ENCODE measurements around the gene ZNF805. TPM values are rescaled to one million over a fixed set of nuclear protein-coding genes. Genes with fewer than 3 reads are reported as not detected.
"Not testable (repeated sequence)": the region's sequence is repeated elsewhere in the genome, so short reads cannot be mapped to it uniquely, and the experiment has no call there.

ZNF805 gene
- 10 to 100 TPM in 1 of 2 donors, 1 to 10 TPM in 1; 9.5 to 10.4 TPM for total RNA-seq
- long read RNA-seq, partial matches to known transcripts: 0 of 2 reads
- long read RNA-seq, other reads (novel, unspliced or antisense): 0 of 2 reads

DNA sequence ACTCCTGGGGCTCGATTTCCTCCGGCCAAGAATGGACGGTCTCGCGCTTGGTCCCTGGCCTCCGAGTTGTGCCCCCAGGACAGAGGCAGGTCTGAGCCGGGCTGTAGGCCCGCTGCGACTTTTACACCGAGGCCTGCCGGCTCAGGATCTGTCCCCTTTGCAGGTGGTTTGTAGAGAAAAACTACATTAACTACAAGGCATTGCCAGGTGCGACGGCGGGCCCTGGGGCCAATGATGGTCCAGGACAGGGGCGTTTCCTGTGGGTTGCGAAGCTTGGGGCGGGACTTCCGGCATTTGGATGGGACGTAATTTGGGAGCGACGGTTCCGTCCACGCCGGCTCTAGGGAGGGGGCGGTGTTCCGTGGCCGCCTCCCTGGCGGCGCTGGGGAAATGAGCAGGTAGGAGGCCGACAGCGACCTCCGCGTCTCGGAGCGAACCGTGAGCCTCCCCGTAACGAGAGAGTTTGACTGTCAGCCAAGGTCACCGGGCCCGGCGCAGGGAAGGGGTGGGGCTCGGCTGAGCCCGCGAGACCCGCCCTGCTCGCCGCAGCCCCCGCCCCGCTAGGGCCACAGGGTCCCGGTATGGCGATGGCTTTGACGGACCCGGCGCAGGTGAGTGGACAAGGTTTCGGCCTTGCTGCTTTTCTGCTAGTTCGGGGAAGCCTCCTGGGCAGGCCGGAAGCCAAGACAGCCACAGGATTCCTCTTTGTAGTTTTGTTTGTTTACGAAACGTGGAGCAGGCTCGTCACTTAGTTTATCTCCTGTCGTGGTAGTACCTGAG lies at the start of gene ZNF805:
Gene ZNF805 (plus strand): TSS at position 322 of the 780 bp plus-strand sequence. CDS start 260 bp downstream, at position 582.
- intact Hi-C loops (cut with DNase I, micrococcal nuclease): loop anchor here in 1 of 2 donors (5.0 kb wide), 1 partner anchor 42 kb away; the partner anchor contains the start of gene ZNF460
- DNase-seq (peak; percentile 97 to 98), ATAC-seq (peak; percentile 99)

DNA sequence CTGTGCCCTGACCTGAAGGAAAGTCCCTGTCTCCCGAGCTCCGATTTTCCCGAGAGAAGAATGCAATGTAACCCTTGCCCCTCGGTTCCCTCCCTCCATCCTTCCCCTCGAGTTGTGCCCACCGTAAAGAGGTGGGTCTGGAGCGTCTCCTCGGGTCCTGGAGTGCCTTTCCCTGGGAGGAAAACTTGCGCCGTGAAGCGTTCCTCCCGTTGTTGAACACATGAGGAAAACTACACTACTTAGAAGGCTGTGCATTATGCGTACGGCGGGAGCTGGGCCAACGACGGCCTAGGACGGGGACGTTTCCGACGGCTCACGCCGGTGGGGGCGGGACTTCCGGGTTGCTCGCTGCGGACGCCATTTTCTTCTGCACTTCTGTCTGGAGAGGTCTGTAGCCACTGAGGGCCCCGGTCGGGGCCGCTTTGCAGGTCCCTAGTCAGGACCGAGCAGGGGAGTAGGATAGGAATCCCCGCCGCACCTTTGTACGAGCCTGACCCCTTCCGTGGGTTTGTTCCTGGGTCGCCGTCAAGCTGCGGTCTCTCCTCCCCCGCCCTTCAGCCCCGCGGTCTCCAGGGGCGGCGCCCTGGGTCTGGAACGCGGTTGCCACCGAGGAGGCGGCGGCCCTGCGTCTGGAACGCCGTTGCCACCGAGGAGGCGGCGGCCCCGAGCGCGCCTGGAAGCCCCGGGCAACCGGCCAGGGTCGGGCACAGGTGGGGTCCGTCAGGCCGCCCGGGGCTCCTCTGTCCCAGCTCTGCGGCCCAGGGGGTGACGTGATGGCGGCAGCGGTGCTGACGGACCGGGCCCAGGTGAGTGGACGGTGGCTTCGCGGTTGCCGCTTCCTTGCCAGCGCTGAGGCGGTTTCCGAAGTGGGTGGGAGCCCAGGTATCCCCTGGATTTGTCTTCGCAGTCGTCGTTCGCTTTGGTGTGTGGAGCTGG lies 49.0 kb upstream of the ZNF805 start, which contains the start of gene ZNF264:
Gene ZNF264 (plus strand): TSS at position 360 of the 936 bp plus-strand sequence. CDS start 414 bp downstream, at position 774.
- ATAC-seq (peak; percentile 99), DNase-seq (peak; percentile 91 to 95)
- intact Hi-C loops (cut with DNase I, micrococcal nuclease): no loop called here

DNA sequence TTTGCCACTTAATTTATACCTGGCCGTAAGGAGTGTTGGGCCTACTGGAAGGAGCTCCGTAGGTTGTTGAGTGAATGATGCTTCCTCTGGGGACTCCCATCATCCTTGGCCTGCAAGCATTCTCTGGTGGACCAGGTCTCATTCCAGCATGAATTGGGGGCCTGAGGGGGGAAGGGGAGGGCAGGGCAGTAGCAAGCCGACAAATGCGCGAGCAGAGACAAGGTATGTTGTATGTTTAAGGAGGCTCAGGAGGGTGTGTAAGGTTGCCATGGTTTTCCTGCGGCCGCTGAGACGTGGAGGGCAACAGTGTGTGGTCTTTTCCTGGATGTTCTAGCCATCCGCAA lies 48.4 kb upstream of the ZNF805 start:
- intact Hi-C loops (cut with DNase I, micrococcal nuclease): no loop called here
- ATAC-seq (no peak), DNase-seq (no peak)

DNA sequence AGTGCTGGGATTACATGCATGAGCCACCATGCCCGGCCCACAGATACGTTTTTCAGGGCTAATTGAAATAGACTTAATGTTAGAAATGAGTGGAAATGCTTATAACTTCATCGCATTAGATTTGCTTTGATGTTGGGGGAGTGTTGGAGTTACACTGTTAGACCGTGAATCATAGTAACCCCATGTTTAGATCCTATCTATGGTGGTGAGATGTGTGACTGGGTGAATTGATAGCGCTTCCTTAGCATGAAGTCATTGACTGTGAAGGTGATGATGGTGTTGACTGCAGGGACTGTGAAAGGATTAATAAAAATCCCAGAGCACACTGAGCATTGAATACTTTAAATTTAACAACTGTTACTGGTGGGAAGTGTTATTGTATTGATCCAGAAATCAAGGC lies 47.4 kb upstream of the ZNF805 start:
- intact Hi-C loops (cut with DNase I, micrococcal nuclease): no loop called here
- DNase-seq (no peak), ATAC-seq (no peak)

DNA sequence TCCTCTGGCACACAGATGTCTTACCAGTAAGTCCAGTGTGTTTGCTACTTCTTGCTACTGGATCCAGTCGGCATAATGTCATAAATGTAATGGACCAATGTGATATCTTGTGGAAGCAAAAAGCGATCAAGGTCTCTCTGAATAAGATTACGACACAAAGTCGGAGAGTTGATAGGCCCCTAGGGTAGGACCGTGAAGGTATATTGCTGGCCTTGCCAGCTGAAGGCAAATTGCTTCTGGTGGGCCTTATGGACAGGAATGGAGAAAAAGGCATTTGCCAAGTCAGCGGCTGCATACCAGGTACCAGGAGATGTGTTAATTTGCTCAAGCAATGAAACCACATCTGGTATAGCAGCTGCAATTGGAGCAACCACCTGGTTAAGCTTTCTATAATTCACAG lies 42.6 kb upstream of the ZNF805 start:
- intact Hi-C loops (cut with DNase I, micrococcal nuclease); DNase-seq; ATAC-seq: not testable (repeated sequence)

DNA sequence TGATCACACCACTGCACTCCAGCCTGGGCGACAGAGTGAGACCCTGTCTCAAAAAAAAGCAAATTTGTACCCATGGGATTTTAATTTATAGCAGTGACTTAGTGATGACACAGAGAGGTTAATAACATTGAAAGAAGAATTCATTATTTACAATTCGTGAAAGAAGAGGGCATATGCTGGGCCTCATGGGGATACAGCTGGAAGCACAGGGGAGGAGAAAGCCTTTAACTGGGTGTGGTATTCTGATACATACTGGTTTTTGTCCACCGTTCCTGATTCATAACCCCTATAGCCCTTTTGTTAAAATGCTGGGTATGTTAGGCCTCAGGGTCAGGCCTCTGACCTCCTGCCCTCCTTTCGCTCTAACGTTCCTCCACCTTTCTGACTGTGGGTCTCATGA lies 38.3 kb upstream of the ZNF805 start:
- ATAC-seq (no peak), DNase-seq (no peak)
- intact Hi-C loops (cut with DNase I, micrococcal nuclease): no loop called here

DNA sequence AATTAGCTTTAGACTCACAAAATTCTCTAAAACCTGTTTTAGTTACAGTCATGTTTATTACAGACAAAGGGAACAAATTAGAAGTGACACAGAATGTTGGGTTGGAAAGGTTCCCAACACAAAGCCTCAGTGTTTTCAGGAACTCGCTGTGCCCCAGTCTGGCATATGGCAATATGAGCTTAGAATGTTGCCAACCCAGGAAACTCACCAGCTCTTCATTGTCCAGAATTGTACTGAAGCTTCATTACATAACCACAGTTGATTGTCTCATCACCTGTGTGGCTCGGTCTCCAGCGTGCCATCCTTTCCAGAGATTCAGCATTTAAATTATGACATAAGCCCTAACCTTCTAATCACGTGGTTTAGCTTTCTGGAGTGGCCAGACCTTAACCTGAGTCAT lies 30.1 kb upstream of the ZNF805 start:
- no peak for DNase-seq
- no peak for ATAC-seq
- intact Hi-C loops (cut with DNase I, micrococcal nuclease): no loop called here

DNA sequence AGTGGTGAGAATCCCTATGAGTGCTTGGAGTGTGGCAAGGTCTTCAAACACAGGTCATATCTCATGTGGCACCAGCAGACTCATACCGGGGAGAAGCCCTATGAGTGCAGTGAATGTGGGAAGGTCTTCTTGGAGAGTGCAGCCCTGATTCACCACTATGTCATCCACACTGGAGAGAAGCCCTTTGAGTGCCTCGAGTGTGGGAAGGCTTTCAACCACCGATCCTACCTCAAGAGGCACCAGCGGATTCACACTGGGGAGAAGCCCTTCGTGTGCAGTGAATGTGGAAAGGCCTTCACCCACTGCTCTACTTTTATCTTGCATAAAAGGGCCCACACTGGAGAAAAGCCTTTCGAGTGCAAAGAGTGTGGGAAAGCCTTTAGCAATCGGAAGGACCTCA lies 28.3 kb upstream of the ZNF805 start:
- ATAC-seq (no peak), DNase-seq (no peak)
- intact Hi-C loops (cut with DNase I, micrococcal nuclease): no loop called here

DNA sequence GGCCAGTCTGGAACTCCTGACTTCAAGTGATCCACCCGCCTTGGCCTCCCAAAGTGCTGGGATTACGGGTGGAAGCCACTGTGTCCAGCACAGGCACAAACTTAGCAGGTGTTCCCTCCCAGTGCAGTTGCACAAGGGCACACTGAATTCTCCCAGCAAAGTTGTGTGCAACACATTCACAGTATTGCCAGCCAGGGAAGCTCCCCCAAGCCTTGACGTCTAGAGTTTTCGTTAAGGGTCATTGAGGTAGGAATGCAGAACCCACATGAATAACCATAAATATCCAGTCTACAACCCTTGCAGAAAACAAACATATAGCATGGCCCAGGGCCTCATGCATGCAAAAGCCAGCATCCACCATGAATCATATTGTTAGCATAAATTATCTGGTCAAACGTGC lies 12.9 kb upstream of the ZNF805 start:
- intact Hi-C loops (cut with DNase I, micrococcal nuclease): no loop called here
- ATAC-seq (no peak), DNase-seq (no peak)

DNA sequence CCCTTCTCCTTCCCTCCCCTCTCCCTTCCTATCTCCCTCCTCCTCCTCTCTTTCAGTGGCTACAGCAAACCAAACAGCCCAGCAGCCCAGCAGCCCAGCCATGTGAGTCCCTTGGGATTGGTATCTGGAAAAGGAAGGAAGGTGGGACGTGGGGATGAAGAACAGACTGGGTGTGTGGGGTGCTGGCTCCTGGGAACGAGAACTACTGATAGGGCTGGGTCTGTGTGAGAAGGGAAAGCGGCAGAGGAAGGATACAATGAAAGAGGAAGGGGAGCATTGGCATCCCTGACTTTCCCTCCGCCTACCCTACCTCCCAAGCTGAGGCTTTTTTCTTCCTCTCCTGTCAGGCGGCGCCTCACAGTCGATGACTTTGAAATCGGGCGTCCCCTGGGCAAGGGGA lies 8.7 kb upstream of the ZNF805 start:
- ATAC-seq (no peak), DNase-seq (no peak)
- intact Hi-C loops (cut with DNase I, micrococcal nuclease): no loop called here

DNA sequence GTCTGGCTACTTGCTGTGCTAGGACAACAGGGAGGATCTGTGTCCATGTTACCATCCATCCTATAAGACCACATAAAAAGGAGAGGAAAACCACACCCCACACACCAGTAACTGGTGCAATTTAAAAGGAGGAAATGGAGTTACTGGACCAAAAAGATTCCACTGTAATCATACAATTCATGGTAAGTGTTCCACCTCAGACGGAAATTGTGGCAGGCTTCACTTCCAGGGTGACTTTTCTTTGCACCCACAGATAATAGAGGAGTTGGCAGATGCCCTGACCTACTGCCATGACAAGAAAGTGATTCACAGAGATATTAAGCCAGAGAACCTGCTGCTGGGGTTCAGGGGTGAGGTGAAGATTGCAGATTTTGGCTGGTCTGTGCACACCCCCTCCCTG lies 7.2 kb upstream of the ZNF805 start:
- intact Hi-C loops (cut with DNase I, micrococcal nuclease): no loop called here
- no peak for DNase-seq
- ATAC-seq: no peak

DNA sequence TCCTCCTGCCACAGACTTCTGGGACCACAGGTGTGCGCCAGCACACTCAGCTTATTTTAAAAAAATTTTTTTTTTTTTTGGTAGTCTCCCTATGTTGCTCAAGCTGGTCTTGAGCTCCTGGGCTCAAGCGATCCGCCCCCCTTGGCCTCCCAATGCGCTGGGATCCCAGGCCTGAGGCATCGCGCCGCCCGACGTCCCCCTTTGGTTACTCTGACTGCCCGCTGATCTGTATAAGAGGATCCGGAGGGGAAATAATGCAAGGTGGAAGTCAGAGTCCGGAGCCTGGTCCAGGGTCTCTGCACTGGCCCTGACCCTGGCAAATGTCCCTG lies 486 bp upstream of the ZNF805 start:
- intact Hi-C loops (cut with DNase I, micrococcal nuclease): loop anchor here in 1 of 2 donors (5.0 kb wide), 1 partner anchor 42 kb away; the partner anchor contains the start of gene ZNF460

DNA sequence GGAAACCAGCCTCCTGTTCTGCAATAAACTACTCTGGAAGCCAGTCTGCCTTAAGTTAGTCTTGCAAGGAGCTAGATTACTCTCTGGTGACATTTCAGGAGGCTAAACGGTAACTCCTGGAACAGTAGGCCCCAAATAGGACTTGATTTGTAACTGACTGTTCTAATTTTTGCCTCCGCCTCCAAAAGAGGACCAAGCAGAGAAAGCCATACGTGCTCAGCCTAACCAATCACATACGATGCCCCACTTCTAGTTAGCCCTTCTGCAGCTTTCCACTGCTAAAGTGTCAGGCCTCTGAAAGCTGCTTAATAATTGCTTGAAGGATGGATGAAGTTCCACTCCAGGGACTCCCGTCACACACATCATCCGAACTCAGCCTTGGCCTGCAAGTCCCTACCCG lies 744 bp downstream of the ZNF805 start:
- DNase-seq (no peak), ATAC-seq (no peak)
- intact Hi-C loops (cut with DNase I, micrococcal nuclease): loop anchor here in 1 of 2 donors (5.0 kb wide), 1 partner anchor 41 kb away; the partner anchor contains the start of gene ZNF460

More for the DNA sequence above, 486 bp upstream of the ZNF805 start:
- DNase-seq (no peak), ATAC-seq (no peak)

DNA sequence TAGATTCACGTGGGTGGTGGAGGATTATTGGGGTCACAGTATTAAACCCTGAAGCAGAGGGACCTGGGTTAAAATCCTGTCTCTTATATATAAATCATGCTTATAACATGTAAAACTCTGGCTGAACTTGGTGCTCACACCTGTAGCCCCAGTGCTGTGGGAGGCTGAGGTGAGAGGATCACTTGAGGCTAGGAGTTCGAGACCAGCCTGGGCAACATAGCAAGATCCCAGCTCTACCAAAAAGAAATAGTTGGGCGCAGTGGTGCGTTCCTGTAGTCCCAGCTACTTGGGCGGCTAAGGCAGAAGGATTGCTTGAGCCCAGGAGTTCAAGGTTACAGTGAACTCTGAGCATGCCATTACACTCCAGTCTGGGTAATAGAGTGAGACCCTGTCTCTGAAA lies 2.4 kb downstream of the ZNF805 start:
- ATAC-seq: no peak
- intact Hi-C loops (cut with DNase I, micrococcal nuclease): loop anchor here in 1 of 2 donors (5.0 kb wide), 1 partner anchor 39 kb away; the partner anchor contains the start of gene ZNF460

DNA sequence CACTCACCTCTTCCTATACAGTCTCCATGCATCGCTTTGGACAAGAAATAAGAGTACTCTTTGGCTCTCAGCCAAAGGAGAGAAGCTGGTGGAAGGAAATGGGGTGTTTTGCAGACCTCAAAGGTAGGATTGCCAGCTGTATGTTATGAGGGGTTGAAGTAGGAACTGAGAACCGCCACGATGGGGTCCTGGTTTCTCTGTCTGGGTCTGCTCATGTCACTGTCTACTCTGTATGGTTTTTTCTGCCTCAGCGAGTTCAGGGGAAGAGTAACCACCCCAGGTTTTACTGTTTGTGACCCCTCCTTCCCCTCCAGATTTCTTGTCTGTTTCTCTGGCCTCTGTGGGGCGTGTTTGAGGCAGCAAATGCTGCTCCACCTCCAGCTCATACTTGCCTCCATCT lies 4.1 kb downstream of the ZNF805 start:
- DNase-seq (no peak), ATAC-seq (no peak)
- intact Hi-C loops (cut with DNase I, micrococcal nuclease): loop anchor here in 1 of 2 donors (5.0 kb wide), 1 partner anchor 38 kb away; the partner anchor contains the start of gene ZNF460

More for the DNA sequence above, 2.4 kb downstream of the ZNF805 start:
- DNase-seq: no peak

DNA sequence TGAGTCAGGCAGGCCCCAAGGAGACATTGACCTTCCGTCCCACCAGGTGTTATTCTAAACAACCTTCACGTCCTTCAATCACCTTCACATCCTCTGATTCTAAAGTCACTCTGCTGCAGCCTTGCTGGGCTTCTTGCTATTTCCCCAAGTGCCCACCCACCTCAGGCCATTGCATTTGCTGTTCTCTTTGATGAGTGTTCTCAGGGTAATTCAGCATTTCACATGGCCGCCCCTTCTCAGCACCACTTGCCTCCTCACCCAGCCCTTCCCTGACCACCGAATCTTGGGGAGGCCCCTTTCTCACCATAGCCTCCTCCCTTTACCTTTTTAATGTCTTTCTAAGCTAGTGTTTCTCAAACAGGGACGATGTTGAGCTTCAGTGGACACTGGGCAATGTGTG lies 4.6 kb downstream of the ZNF805 start:
- ATAC-seq (no peak), DNase-seq (no peak)
- intact Hi-C loops (cut with DNase I, micrococcal nuclease): no loop called here

DNA sequence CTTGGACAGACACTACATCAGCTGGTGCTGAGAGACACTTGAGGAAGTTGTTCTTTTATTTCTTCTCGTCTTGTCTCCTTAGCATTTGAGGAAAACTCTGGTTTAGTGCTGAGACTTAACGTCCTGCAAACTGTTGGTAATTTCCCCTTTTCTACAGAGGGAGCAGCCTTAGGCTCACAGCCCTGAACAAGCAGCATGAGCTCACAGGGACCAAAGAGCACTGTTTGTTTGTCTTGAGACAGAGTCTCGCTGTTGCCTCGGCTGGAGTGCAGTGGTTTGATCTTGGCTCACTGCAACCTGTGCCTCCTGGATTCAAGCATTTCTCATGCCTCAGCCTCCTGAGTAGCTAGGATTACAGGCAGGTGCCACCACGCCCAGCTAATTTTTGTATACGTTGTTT lies 5.5 kb downstream of the ZNF805 start:
- no peak for ATAC-seq

DNA sequence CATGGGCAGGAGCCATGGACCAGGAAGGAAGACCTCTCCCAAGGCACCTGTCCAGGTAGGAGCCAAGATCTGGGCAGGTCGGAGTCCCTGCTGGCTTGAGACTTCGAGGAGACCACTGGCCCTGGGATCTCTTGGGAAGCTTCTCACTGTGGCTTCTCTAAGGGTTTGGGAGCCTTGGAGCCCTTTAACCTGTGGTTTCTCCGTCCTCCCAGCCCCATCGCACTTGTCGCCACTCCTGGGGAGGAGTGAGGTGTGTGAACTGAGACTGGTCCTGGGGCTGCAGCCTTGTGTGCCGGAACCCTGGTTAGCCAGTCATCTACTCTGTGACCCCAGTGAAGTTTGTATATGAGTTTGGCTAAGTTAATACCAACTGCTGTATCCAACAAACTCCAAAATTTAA lies 8.2 kb downstream of the ZNF805 start:
- intact Hi-C loops (cut with DNase I, micrococcal nuclease): no loop called here
- ATAC-seq (no peak), DNase-seq (no peak)

More for the DNA sequence above, 5.5 kb downstream of the ZNF805 start:
- intact Hi-C loops (cut with DNase I, micrococcal nuclease): no loop called here
- DNase-seq: no peak

DNA sequence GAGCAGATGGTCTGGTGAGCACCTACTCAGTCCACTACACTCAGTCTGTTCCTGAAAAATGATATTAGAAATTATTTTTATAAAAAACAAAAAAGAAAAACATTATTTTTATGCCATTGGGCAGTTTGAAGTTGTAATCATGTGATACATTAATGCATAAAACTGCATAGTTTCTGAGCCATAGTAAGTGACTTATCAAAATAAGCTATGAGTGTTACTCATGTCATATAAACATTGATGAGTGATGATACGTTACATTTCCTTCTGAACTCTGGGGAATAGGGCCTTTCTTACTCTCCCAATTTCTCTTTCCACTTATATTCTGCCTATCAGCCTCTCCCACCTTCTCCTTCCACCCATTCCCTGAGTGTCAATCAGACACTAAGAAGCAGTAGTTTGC lies 8.9 kb downstream of the ZNF805 start:
- ATAC-seq (no peak), DNase-seq (no peak)
- intact Hi-C loops (cut with DNase I, micrococcal nuclease): no loop called here

Data from left colon (tissue), 2 donors.